ENCODE measurements around the gene WNT7A.

WNT7A gene

DNA sequence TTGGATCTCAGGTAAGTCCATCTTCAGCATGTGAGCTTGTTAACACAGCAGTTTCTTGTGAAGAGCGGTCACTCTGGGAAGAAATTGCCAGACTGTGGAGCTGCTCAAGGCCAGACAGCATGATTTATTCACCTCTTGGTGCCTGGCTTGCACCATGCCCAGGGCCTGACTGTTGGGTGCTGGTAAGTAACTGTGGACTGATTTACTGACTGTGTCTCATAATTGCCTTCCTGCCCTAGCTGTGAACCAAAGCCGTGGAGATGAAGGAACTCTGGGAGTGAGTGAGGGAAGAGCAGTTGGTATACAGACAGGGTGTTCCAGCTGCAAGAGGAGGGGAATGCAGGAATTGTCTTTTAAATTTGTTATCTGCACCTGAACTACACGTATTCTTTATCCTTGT lies 18.5 kb upstream of the WNT7A start:
- no peaks in the 10 kb centered on the region for H3K36me3 ChIP-seq (ENCODE audit: control insufficient read depth, insufficient read depth, low read length)
- TF ChIP-seq CTCF (IDR thresholded peaks at IDR 0.05; ENCODE audit: insufficient read depth, low read length, poor library complexity, severe bottlenecking), result no peak
- no peak overlapping the region for H3K4me3 ChIP-seq (replicated peaks; ENCODE audit: low read depth, low read length)
- no peaks in the 10 kb centered on the region for H3K27me3 ChIP-seq (replicated peaks; ENCODE audit: control insufficient read depth, insufficient read depth, low read length)
- no peak for DNase-seq (ENCODE audit: extremely low read depth, insufficient read length)

DNA sequence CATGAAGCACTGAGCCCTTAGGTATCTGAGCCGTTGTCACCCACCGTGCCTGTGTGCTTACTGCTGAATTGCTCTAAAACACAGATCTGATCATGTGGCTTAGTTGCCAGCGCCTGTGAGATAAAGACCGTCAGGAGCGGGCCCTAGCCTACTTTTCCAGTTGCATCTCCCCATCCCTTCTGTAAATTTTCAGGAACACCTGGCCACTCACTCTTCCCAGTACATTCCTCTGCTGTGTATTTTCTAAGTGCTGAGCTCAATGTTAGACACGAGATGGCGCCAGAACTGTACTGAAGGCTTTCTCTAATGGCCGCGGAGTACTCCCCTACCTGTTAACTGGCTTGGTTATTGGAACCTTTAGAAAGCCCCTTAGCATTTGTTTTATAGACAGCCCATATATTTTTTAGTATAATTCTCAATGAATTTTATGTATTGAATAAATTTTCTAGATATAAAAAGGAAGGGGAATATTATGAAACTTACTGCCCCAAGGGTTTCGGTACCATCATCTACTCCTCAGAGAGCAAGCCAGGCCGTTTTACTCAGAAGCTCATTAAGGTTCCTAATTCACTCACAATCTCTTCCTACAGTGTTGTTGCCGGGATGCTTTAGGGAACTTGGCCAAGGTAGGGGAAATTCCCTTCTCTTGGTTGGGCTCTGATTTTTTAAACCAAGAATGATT lies 16.7 kb upstream of the WNT7A start:
- H3K4me3 ChIP-seq (replicated peaks; ENCODE audit: low read depth, low read length), result peak overlapping the region; percentile 53; the same call in 1 of the 2 replicates
- peak; percentile 26 for DNase-seq (ENCODE audit: extremely low read depth, insufficient read length)
- H3K27me3 ChIP-seq (replicated peaks; ENCODE audit: control insufficient read depth, insufficient read depth, low read length), result no peaks in the 10 kb centered on the region
- TF ChIP-seq CTCF (IDR thresholded peaks at IDR 0.05; ENCODE audit: insufficient read depth, low read length, poor library complexity, severe bottlenecking), result peak; percentile 79
- no peaks in the 10 kb centered on the region for H3K36me3 ChIP-seq (ENCODE audit: control insufficient read depth, insufficient read depth, low read length)

- DNase-seq (ENCODE audit: extremely low read depth, insufficient read length), result peak; percentile 93
- Histone ChIP-seq H3K4me3 (replicated peaks; ENCODE audit: low read depth, low read length) (peak overlapping the region; percentile 53), H3K36me3 (ENCODE audit: control insufficient read depth, insufficient read depth, low read length) (no peaks in the 10 kb centered on the region), H3K27me3 (replicated peaks; ENCODE audit: control insufficient read depth, insufficient read depth, low read length) (no peaks in the 10 kb centered on the region)
- TF ChIP-seq CTCF (IDR thresholded peaks at IDR 0.05; ENCODE audit: insufficient read depth, low read length, poor library complexity, severe bottlenecking), result no peak
Observed at GRCh38 chr3:13895155-13896105, 15.6 kb upstream of the WNT7A start.

- peak; percentile 15 for DNase-seq (ENCODE audit: extremely low read depth, insufficient read length)
- Histone ChIP-seq H3K36me3 (ENCODE audit: control insufficient read depth, insufficient read depth, low read length) (no peaks in the 10 kb centered on the region), H3K27me3 (replicated peaks; ENCODE audit: control insufficient read depth, insufficient read depth, low read length) (no peaks in the 10 kb centered on the region), H3K4me3 (replicated peaks; ENCODE audit: low read depth, low read length) (no peak overlapping the region; the same call in 1 of the 2 replicates)
- TF ChIP-seq CTCF (IDR thresholded peaks at IDR 0.05; ENCODE audit: insufficient read depth, low read length, poor library complexity, severe bottlenecking), result no peak
Observed at GRCh38 chr3:13894807-13895154, 14.9 kb upstream of the WNT7A start.

DNA sequence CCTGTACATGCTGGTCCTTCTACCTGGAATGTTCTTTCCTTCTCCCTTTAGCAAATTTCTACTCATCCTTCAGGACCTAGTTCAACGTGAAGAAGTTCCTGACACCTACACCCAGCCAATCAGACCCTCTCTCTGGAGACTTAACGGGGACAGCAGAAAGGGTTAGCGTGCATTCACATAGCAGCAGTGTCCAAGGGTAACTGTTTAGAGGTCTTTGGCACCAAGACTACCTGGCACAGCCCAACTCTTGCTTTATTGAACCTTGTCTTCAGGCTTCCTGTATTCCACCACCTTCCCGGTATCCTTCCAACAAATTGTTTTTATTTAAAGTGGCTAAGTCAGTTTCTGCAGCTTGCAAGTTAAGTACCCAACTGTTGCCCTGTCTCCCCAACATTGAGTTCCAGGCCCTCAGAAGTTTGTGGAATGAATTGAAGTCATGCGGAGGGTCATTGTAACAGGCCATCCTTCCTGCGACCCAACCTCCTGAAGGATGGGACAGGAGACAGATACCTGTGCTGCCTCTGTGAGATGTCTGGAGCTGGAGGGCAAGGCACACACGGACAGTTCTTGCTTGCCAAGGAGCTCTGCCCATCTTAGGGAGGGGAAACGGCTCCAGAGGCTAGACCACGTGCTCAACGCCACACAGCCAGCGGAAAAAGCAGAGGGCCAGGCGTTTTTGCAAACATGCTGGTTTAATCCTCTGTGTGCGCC lies 14.4 kb upstream of the WNT7A start:
- H3K27me3 ChIP-seq (replicated peaks; ENCODE audit: control insufficient read depth, insufficient read depth, low read length), result no peaks in the 10 kb centered on the region
- H3K4me3 ChIP-seq (replicated peaks; ENCODE audit: low read depth, low read length), result no peak overlapping the region
- no peak for TF ChIP-seq CTCF (IDR thresholded peaks at IDR 0.05; ENCODE audit: insufficient read depth, low read length, poor library complexity, severe bottlenecking)
- H3K36me3 ChIP-seq (ENCODE audit: control insufficient read depth, insufficient read depth, low read length), result no peaks in the 10 kb centered on the region
- DNase-seq (ENCODE audit: extremely low read depth, insufficient read length), result no peak

All from GM06990 (cell line).